Kidney (tissue), 14 donors: ENCODE data around the gene ZIC1. TPM values are rescaled to one million over a fixed set of nuclear protein-coding genes. Genes with fewer than 3 reads are reported as not detected.

Experiments
- DNase-seq, 5 donors: peaks; one replicate each; pipeline ENCODE4 v3.0.0-alpha.2; 2013 to 2020
- FAIRE-seq: peaks from 2 replicates; lab custom pipeline; 2012; peaks lifted over from hg19 to GRCh38; lab: Jason Lieb, UNC
- H3K27ac ChIP-seq, 2 donors: one replicate each; pipeline ENCODE4 v1.7.0; 2013; ENCODE audit warnings: low read depth in 2 of 2, low read length in 2 of 2, inconsistent platforms in 1 of 2
- H3K27me3 ChIP-seq: one replicate; pipeline ENCODE4 v1.7.1; 2013; ENCODE audit warnings: low read length, inconsistent platforms; ENCODE audit not compliant: control insufficient read depth, insufficient read depth
- H3K36me3 ChIP-seq, 3 donors: one replicate each; pipeline versions ENCODE4 v1.7.0 to v1.7.1; 2013; ENCODE audit warnings: low read length in 3 of 3, control low read depth in 1 of 3, inconsistent platforms in 1 of 3; ENCODE audit not compliant: insufficient read depth in 3 of 3, control insufficient read depth in 2 of 3
- H3K4me1 ChIP-seq, 3 donors: one replicate each; pipeline versions ENCODE4 v1.7.0 to v1.7.1; 2013; ENCODE audit warnings: low read length in 3 of 3, inconsistent platforms in 1 of 3, low read depth in 1 of 3; ENCODE audit not compliant: control insufficient read depth in 2 of 3, insufficient read depth in 2 of 3
- H3K4me3 ChIP-seq, 3 donors: one replicate each; pipeline versions ENCODE4 v1.7.0 to v1.8.1; 2013; ENCODE audit warnings: low read length in 3 of 3, control low read depth in 1 of 3, inconsistent platforms in 1 of 3
- H3K9ac ChIP-seq, 3 donors: one replicate each; pipeline versions ENCODE4 v1.7.0 to v1.7.1; 2013; ENCODE audit warnings: low read length in 3 of 3, control low read depth in 1 of 3, inconsistent platforms in 1 of 3
- H3K9me3 ChIP-seq, 3 donors: one replicate each; pipeline versions ENCODE4 v1.7.0 to v1.7.1; 2013; ENCODE audit warnings: low read length in 3 of 3, control low read depth in 1 of 3, inconsistent platforms in 1 of 3; ENCODE audit not compliant: control insufficient read depth in 2 of 3, insufficient read depth in 1 of 3
- CTCF ChIP-seq: IDR thresholded peaks from 3 replicates; pipeline ENCODE4 v1.5.1; 2012; ENCODE audit warnings: mild to moderate bottlenecking, moderate library complexity, borderline replicate concordance; ENCODE audit not compliant: insufficient read depth; ENCODE audit errors: extremely low read depth
- intact Hi-C: fragments of 100-400 bp; cut with DNase I; formaldehyde crosslinking; loops from one replicate; pipeline ENCODE4 v1.11.1; 2022
- polyA plus RNA-seq: library from polyadenylated mRNA; stranded (reverse); fragments of 350-450 nt; fragmentation: Illumina TruSeq; extraction: RNeasy Lipid Tissue Mini Kit (QIAGEN cat#74804); gene quantifications from one replicate; pipeline ENCODE4 v1.2.3, GENCODE V29; 2014; ENCODE audit warnings: low read depth, low replicate concordance; ENCODE audit not compliant: insufficient read depth
- total RNA-seq: library from RNA; stranded (reverse); fragmentation: NEBNext Ultra II Directional; extraction: Animal tissue kit (Norgen Biotek cat#: 25700); gene quantifications from one replicate; pipeline ENCODE4 v1.2.1, GENCODE V29; 2021
- donor health status: control.
- donor health status: control.
- donor health status: control.
- donor health status: control.
- donor health status: control.
- donor health status: DM: yes; HTN: yes; CAD: no.
- donor health status: Normal renal cell carcinoma (clear cell type).

The ZIC1 gene
- total and polyA plus RNA-seq, 2 donors from 2014 or later, result not detected

- Histone ChIP-seq H3K36me3 (no peaks in the 10 kb centered on the region), H3K9ac (no peak overlapping the region), H3K27ac (no peak overlapping the region), H3K27me3 (peaks cover 74% of the 10 kb centered on the region), H3K4me3 (no peak overlapping the region), H3K4me1 (no peaks in the 10 kb centered on the region), H3K9me3 (no peaks in the 10 kb centered on the region)
- intact Hi-C loops, result no loop called here
- DNase-seq, result no peak
- TF ChIP-seq CTCF, result no peak
- no peak for FAIRE-seq
Measured at GRCh38 chr3:147369661-147370123, 39.5 kb upstream of the ZIC1 start.

- no peak overlapping the region for H3K9ac ChIP-seq
- H3K36me3 ChIP-seq, result no peaks in the 10 kb centered on the region
- no peaks in the 10 kb centered on the region for H3K9me3 ChIP-seq
- no peak overlapping the region for H3K4me3 ChIP-seq
- intact Hi-C loops, result no loop called here
- DNase-seq (no peak), FAIRE-seq (no peak)
- no peak for TF ChIP-seq CTCF
- no peak overlapping the region for H3K27ac ChIP-seq
- peaks cover 74% of the 10 kb centered on the region for H3K27me3 ChIP-seq
- H3K4me1 ChIP-seq, result no peaks in the 10 kb centered on the region
Measured at GRCh38 chr3:147370349-147370748, 38.8 kb upstream of the ZIC1 start.

- no peak overlapping the region for H3K9ac ChIP-seq
- no peak for TF ChIP-seq CTCF
- no peaks in the 10 kb centered on the region for H3K4me1 ChIP-seq
- H3K4me3 ChIP-seq, result no peak overlapping the region
- peaks cover 80% of the 10 kb centered on the region for H3K27me3 ChIP-seq
- no peaks in the 10 kb centered on the region for H3K36me3 ChIP-seq
- intact Hi-C loops, result no loop called here
- FAIRE-seq (no peak), DNase-seq (no peak)
- no peaks in the 10 kb centered on the region for H3K9me3 ChIP-seq
- H3K27ac ChIP-seq, result no peak overlapping the region
Measured at GRCh38 chr3:147371140-147371539, 38.0 kb upstream of the ZIC1 start.

- intact Hi-C loops, result no loop called here
- Histone ChIP-seq H3K9ac (no peak overlapping the region), H3K9me3 (no peaks in the 10 kb centered on the region), H3K27ac (no peak overlapping the region), H3K36me3 (no peaks in the 10 kb centered on the region), H3K27me3 (peaks cover 80% of the 10 kb centered on the region), H3K4me3 (no peak overlapping the region), H3K4me1 (no peaks in the 10 kb centered on the region)
- no peak for FAIRE-seq
- TF ChIP-seq CTCF, result no peak
- no peak for DNase-seq
Measured at GRCh38 chr3:147371771-147372340, 37.3 kb upstream of the ZIC1 start.
